ENCODE results near the gene NIT1.
A peak's percentile ranks its signal among the peaks of the same experiment; 100 is the strongest.
"Not testable (repeated sequence)": the region's sequence is repeated elsewhere in the genome, so short reads cannot be mapped to it uniquely, and the experiment has no call there.

NIT1 gene

GRCh38 chr1:161115132-161115711, 2.7 kb upstream of the NIT1 start:
- no peak for DNase-seq (ENCODE audit: low spot score)

GRCh38 chr1:161115961-161116360, 1.9 kb upstream of the NIT1 start:
- DNase-seq (ENCODE audit: low spot score): not testable (repeated sequence)

GRCh38 chr1:161119092-161119903, 1.4 kb downstream of the NIT1 start:
- DNase-seq (ENCODE audit: low spot score): peak; percentile 78

GRCh38 chr1:161121042-161121650, 3.2 kb downstream of the NIT1 start:
- DNase-seq (ENCODE audit: low spot score): no peak

- DNase-seq (ENCODE audit: low spot score): no peak
These were observed 3.9 kb downstream of the NIT1 start for GRCh38 chr1:161121834-161122233.

- DNase-seq (ENCODE audit: low spot score): no peak
These were observed 5.1 kb downstream of the NIT1 start for GRCh38 chr1:161122967-161123366.

- no peak for DNase-seq (ENCODE audit: low spot score)
These were observed 9.7 kb downstream of the NIT1 start for GRCh38 chr1:161127649-161128048.

GRCh38 chr1:161128591-161129420, 10.9 kb downstream of the NIT1 start:
- no peak for DNase-seq (ENCODE audit: low spot score)

GRCh38 chr1:161130266-161130665, 12.4 kb downstream of the NIT1 start:
- DNase-seq (ENCODE audit: low spot score): no peak

- peak; percentile 32 for DNase-seq (ENCODE audit: low spot score)
These were observed 13.9 kb downstream of the NIT1 start for GRCh38 chr1:161131523-161132409.

GRCh38 chr1:161132410-161133219, 14.7 kb downstream of the NIT1 start, which contains the start of gene DEDD:
Gene DEDD, minus strand, starts transcription at chr1:161132667. Its CDS starts 8,205 bp downstream, at chr1:161124462.
- DNase-seq (ENCODE audit: low spot score): peak; percentile 94

- peak; percentile 23 for DNase-seq (ENCODE audit: low spot score)
These were observed 15.4 kb downstream of the NIT1 start for GRCh38 chr1:161133220-161133740.

GRCh38 chr1:161137881-161138280, 20.0 kb downstream of the NIT1 start:
- no peak for DNase-seq (ENCODE audit: low spot score)

GRCh38 chr1:161138431-161138830, 20.5 kb downstream of the NIT1 start:
- DNase-seq (ENCODE audit: low spot score): no peak

- DNase-seq (ENCODE audit: low spot score): peak; percentile 71
These were observed 21.9 kb downstream of the NIT1 start for GRCh38 chr1:161139766-161140165.

- no peak for DNase-seq (ENCODE audit: low spot score)
These were observed 23.0 kb downstream of the NIT1 start for GRCh38 chr1:161140755-161141400.

- DNase-seq (ENCODE audit: low spot score): no peak
These were observed 27.9 kb downstream of the NIT1 start for GRCh38 chr1:161145832-161146231.

- no peak for DNase-seq (ENCODE audit: low spot score)
These were observed 35.3 kb downstream of the NIT1 start for GRCh38 chr1:161153176-161153575.

GRCh38 chr1:161153682-161154337, 35.9 kb downstream of the NIT1 start, which contains the start of gene UFC1:
Gene UFC1, plus strand, starts transcription at chr1:161153978. Its CDS starts 20 bp downstream, at chr1:161153998.
- DNase-seq (ENCODE audit: low spot score): peak; percentile 84

Data from AG08396 (cell line).